ENCODE results near the gene OR2H2.

DNA sequence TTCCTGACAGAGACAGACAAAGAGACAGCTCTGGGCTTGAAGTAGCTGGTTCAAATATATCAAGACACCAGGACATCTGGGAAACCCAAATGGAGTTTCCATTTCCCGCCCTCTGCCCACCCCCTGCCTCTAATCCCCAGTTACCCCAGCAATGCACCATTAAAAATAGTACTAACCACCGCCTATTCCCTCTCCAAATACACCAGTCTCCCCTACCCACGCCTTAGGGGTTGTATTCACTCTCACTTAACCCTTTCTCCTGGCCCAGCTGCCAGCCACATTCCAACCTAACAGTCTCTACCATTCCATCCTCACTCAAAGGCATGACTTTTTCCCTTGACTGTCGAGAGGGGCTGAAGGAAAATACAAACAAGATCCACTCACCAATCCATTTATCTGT lies 25.6 kb downstream of the OR2H2 start:
- TF ChIP-seq, protein P1, sequence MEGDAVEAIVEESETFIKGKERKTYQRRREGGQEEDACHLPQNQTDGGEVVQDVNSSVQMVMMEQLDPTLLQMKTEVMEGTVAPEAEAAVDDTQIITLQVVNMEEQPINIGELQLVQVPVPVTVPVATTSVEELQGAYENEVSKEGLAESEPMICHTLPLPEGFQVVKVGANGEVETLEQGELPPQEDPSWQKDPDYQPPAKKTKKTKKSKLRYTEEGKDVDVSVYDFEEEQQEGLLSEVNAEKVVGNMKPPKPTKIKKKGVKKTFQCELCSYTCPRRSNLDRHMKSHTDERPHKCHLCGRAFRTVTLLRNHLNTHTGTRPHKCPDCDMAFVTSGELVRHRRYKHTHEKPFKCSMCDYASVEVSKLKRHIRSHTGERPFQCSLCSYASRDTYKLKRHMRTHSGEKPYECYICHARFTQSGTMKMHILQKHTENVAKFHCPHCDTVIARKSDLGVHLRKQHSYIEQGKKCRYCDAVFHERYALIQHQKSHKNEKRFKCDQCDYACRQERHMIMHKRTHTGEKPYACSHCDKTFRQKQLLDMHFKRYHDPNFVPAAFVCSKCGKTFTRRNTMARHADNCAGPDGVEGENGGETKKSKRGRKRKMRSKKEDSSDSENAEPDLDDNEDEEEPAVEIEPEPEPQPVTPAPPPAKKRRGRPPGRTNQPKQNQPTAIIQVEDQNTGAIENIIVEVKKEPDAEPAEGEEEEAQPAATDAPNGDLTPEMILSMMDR (IDR thresholded peaks at IDR 0.05), result no peak
- TF ChIP-seq POLR2A (IDR thresholded peaks at IDR 0.05), result no peak
